ENCODE results near the gene NAT14.

Gene NAT14

DNA sequence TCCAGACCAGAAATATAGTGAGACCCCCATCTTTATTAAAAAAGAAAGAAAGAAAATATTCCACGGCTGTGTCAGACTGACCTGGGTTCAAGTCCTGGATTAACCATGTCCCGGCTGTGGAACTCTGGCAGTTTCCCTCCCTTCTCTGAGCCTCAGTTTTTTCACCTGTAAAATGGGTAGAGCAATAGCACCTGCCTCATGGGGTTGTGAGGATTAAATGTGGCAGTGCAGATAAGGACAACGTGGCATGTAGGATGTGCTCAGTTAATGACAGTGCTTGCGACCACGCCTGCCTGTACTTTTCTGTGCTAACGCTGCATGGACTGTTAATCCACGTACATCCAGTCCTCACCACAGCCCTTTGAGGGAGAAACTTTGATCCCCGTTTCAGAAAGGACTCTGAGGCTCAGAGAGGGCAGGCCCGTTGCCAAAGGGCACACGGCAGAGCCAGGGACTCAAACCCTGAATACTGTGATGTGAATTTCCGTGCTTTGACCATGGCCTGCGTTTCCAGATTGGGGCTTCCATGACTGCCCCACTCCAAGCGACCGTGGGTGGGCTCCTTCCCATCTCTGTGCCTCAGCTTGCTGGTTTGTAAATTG lies 35.8 kb downstream of the NAT14 start:
- no peak overlapping the region for H3K27ac ChIP-seq
- TF ChIP-seq, protein P1, sequence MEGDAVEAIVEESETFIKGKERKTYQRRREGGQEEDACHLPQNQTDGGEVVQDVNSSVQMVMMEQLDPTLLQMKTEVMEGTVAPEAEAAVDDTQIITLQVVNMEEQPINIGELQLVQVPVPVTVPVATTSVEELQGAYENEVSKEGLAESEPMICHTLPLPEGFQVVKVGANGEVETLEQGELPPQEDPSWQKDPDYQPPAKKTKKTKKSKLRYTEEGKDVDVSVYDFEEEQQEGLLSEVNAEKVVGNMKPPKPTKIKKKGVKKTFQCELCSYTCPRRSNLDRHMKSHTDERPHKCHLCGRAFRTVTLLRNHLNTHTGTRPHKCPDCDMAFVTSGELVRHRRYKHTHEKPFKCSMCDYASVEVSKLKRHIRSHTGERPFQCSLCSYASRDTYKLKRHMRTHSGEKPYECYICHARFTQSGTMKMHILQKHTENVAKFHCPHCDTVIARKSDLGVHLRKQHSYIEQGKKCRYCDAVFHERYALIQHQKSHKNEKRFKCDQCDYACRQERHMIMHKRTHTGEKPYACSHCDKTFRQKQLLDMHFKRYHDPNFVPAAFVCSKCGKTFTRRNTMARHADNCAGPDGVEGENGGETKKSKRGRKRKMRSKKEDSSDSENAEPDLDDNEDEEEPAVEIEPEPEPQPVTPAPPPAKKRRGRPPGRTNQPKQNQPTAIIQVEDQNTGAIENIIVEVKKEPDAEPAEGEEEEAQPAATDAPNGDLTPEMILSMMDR (conservative IDR thresholded peaks at IDR 0.05) = no peak

DNA sequence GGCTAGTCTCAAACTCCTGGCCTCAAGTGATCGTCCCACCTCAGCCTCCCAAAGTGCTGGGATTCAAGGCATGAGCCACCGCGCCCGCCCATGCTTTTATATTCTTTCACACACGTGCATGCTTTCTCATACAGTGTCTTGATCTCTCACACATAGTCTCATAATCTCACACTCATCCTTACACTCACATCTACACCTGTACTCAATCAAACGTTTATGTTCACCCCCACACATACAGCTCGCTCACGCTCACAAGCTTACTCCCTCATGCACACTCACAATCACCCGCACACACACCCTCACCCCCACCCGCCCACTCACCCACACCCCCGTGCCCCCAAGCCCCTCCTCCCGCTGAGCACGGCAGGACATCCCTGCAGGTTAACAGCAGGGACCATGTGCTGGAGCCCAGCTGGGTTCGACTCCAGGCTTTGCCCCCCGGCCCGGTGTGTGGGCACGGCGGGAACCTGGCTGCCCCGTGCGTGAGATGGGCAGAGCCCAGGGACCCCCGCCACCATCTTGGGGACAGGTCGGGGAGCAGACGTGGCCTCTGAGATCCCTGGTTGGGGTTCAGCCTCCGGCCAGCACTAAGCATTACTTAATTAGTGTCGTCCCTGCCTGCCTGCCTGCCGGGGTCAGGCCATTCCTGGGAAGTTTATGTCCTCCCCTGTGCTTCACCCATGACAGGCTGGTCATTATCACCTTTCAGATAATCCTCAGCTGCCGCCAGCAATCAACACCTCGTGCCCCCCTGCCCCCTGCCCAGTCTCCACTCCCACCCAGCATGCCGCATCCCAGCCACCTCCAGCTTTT lies 40.5 kb downstream of the NAT14 start:
- TF ChIP-seq, protein P1 (conservative IDR thresholded peaks at IDR 0.05) = no peak
- H3K27ac ChIP-seq = peak overlapping the region; percentile 55

DNA sequence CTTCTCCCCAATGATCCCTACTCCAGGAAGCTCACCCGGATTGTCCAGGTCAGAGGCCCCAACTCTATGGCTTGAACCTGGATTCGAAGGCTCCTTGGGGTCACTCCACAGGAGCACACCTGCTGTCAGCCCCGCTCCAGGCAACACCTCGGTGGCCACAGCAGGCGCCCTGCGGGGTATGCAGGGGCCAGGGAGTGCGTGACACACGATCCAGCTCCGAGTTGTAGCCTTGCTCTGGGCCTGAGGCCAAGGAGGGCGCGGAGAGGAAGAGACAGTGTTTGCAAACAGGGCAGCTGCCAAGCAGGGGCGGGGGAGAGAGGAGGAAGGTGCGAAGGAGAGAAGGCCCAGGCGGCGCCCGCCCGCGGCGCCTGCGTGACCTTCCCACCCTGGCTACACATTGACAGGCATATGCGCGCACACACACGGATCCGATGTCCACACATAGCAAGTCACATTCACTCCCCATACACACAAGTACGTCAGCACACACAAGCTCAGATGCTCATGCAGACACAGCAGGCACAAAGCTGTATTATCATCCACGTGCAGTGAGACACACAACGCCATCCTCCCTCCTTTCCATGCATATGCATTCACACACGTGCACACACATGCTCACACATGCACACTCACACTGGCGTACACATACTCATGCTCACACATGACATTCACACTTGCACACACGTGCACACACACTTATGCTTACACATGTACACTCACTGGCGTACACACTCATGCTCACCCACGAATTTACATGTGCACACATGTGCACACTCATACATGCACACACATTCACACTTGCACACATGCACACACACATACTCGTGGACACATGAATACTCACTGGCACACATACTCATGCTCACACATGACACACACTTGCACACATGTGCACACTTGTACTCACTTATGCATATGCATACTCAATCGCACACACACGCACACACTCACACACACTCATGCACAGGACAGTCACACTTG lies 41.5 kb downstream of the NAT14 start:
- TF ChIP-seq, protein P1 (conservative IDR thresholded peaks at IDR 0.05) = no peak
- peak overlapping the region; percentile 55 for H3K27ac ChIP-seq

DNA sequence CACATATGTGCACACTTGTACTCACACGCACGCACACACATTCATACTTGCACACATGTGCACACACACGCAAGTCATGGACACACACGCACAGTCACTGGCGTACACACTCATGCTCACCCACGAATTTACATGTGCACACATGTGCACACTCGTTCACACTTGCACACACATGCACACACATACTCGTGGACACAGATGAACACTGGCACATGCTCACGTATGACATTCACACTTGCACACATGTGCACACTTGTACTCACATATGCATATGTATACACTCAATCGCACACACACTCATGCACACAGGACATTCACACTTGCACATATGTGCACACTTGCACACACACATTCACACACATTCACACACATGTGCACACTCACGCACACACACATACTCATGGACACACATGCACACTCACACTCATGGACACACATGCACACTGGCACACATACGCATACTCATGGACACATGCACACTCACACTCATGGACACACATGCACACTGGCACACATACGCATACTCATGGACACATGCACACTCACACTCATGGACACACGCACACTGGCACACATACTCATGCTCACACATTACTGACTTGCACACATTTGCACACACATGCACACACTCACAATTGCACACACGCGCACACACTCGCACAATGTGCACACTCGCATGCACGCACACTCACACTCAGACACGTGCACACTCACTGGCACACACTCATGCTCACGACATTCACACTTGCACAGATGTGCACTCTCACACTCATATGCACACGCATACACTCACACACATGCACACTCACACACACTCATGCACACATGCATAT lies 42.4 kb downstream of the NAT14 start:
- no peak overlapping the region for H3K27ac ChIP-seq
- TF ChIP-seq, protein P1 (conservative IDR thresholded peaks at IDR 0.05) = no peak

DNA sequence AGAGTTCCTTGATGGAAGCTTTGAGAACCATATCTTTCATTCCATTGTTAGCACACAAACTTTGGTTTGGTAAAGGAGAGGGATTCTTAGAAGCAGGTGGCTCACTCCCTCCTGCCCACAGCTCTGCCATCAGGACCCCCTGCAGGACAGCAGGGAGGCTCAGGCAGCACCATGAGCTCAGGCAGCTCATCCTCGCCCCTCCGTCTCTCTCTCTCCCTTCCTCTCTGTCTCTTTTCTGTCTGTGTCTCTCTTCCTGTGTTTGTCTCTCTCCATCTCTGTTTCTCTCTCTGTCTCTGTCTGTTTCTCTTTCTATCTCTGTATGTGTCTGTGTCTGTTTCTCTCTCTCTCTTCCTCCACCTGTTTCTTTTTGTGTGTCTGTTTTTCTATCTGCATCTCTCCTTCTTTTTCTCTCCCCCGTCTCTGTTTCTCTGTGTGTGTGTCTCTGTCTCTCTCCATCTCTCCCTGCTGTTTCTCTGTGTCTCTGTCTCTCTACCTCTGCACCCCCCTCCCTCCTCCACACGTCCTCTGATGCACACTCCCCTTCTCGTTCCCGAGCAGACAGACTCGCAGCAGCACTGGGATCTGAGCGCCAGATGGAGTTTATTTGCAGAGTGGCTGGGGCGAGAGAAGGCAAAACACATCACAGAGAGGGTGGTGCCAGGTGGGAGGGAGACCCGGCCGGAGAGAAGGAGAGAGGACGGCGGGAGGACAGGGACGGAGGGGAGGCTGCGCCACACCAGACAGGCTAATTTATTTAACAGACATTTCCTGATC lies 43.2 kb downstream of the NAT14 start:
- no peak overlapping the region for H3K27ac ChIP-seq
- TF ChIP-seq, protein P1 (conservative IDR thresholded peaks at IDR 0.05) = peak; percentile 26; the same call in 1 of the 2 replicates

DNA sequence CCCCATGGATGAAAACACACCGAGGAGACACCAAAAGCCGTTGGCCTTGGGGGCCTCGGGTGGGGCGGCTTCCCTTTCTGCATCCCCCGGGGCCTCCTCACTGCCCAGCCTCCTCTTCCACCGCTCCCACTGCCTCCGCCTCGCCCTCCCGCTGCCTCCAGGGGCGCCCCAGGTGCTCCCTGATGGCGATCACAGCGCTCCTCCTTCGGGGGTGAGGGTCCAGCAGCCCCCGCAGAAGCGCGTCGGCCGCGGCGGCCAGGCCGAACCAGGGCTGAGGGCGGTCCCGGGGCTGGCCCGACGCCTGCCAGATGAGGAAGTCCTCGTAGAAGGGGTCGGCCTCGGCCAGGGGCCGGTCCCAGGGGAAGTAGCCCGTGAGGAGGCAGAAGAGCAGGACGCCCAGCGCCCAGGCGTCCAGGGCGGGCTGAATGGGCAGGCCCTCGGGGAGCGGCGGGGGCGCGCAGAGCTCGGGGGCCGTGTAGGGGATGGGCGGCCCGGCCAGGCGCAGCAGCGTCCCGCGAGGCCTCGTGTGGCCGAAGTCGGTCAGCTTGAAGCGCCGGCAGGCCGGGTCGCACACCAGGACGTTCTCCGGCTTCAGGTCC lies 44.7 kb downstream of the NAT14 start:
- TF ChIP-seq, protein P1 (conservative IDR thresholded peaks at IDR 0.05) = no peak
- no peak overlapping the region for H3K27ac ChIP-seq

Data from VCaP (cell line).